ENCODE data around the gene DEF6. TPM values are rescaled to one million over a fixed set of nuclear protein-coding genes. Genes with fewer than 3 reads are reported as not detected.

The DEF6 gene
- polyA plus RNA-seq, 1 of the 3 experiments (the other 2 are of a cell fraction): 0.13 TPM

DNA sequence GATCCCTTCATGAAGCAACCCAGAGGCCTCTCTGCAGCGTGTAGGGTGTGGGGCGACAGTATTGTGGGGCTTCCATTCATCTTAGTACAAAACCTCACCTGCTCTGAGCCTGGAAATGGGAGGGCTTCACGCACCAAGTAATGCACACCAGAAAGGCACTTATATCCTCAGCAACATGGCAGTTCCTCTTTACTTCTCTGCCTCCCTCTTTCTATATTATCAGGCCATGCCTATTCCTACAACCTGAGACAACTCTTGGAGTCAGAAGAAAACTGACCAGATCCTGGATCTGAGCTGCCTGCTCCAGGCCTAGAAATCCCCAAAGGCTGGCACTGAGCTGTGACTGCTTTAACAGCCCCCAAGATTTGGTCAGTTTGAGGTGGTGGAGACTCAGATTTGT, 45.7 kb upstream of the DEF6 start:
- Histone ChIP-seq H4K20me1 (ENCODE audit: insufficient read depth) (no peaks in the 10 kb centered on the region), H3K4me1 (ENCODE audit: control insufficient read depth in 1 of 2, insufficient read depth in 2 of 2, low read depth in 1 of 2, low read length in 1 of 2) (peaks cover 12 to 14% of the 10 kb centered on the region in 2 experiments; a peak in 2 of 4 replicates), H2AFZ (ENCODE audit: low read depth) (no peak overlapping the region), H3K9ac (no peak overlapping the region), H3K27ac (ENCODE audit: low read depth in 2 of 2, low read length in 1 of 2) (no peak overlapping the region), H3K36me3 (replicated peaks in 1 of 2; ENCODE audit: control insufficient read depth in 1 of 2, insufficient read depth in 2 of 2, low read length in 1 of 2) (peaks cover 7 to 10% of the 10 kb centered on the region in 2 experiments), H3K4me2 (no peak overlapping the region), H3K4me3 (ENCODE audit: low read depth in 2 of 2, low read length in 1 of 2) (no peak overlapping the region), H3K79me2 (ENCODE audit: insufficient read depth) (peaks cover 49% of the 10 kb centered on the region), H3F3A (replicated peaks; ENCODE audit: insufficient read depth) (peaks cover 9% of the 10 kb centered on the region), H3K9me2 (no peaks in the 10 kb centered on the region), H3K9me3 (no peaks in the 10 kb centered on the region), H3K27me3 (ENCODE audit: insufficient read depth) (no peaks in the 10 kb centered on the region)
- POLR2A ChIA-PET: no interaction called here
- TF ChIP-seq MEF2A (IDR thresholded peaks at IDR 0.05; ENCODE audit: borderline replicate concordance, low read depth) (no peak), FOSL2 (IDR thresholded peaks at IDR 0.05; ENCODE audit: borderline replicate concordance, low read depth) (no peak), RFX5 (IDR thresholded peaks at IDR 0.05; ENCODE audit: low read length) (no peak), POLR2AphosphoS5 (IDR thresholded peaks at IDR 0.05; ENCODE audit: low read depth, low read length) (no peak), CHD2 (IDR thresholded peaks at IDR 0.05; ENCODE audit: low read length, partially characterized antibody) (no peak), TCF12 (IDR thresholded peaks at IDR 0.05) (no peak), TAF1 (IDR thresholded peaks at IDR 0.05; ENCODE audit: borderline replicate concordance, low read depth, low read length) (no peak), JUND (IDR thresholded peaks at IDR 0.05) (no peak), TEAD4 (IDR thresholded peaks at IDR 0.05; ENCODE audit: borderline replicate concordance, insufficient read depth) (no peak), EP300 (IDR thresholded peaks at IDR 0.05; ENCODE audit: borderline replicate concordance in 1 of 2, low read depth in 1 of 2, low read length in 1 of 2) (no peak), YY1 (IDR thresholded peaks at IDR 0.05; ENCODE audit: low read depth) (no peak), IRF3 (IDR thresholded peaks at IDR 0.05; ENCODE audit: low read depth, low read length) (no peak), NRF1 (IDR thresholded peaks at IDR 0.05; ENCODE audit: low read depth, low read length) (no peak), MXI1 (IDR thresholded peaks at IDR 0.05; ENCODE audit: low read depth, low read length) (no peak), RAD21 (IDR thresholded peaks at IDR 0.05; ENCODE audit: low read length) (no peak), RXRA (IDR thresholded peaks at IDR 0.05; ENCODE audit: borderline replicate concordance, low read depth) (no peak)
- WGBS (ENCODE audit: low lambda C conversion rate): 94% methylated on average over 2 of the region's 3 CpGs
- no peak for DNase-seq
- CTCF ChIA-PET: interaction anchor here (4.9 kb wide), 1 partner anchor 11 kb away, joined by 37 read pairs; no protein-coding TSS in a partner anchor

GRCh38 chr6:35253249-35253648, 44.4 kb upstream of the DEF6 start:
- Histone ChIP-seq H3K79me2 (ENCODE audit: insufficient read depth) (peaks cover 61% of the 10 kb centered on the region), H3K4me2 (no peak overlapping the region), H3K9me3 (no peaks in the 10 kb centered on the region), H3K4me1 (ENCODE audit: control insufficient read depth in 1 of 2, insufficient read depth in 2 of 2, low read depth in 1 of 2, low read length in 1 of 2) (peaks cover 11 to 14% of the 10 kb centered on the region in 2 experiments), H3F3A (replicated peaks; ENCODE audit: insufficient read depth) (peaks cover 6% of the 10 kb centered on the region), H3K27me3 (ENCODE audit: insufficient read depth) (no peaks in the 10 kb centered on the region), H2AFZ (ENCODE audit: low read depth) (no peak overlapping the region), H3K4me3 (ENCODE audit: low read depth in 2 of 2, low read length in 1 of 2) (no peak overlapping the region), H3K9ac (no peak overlapping the region), H4K20me1 (ENCODE audit: insufficient read depth) (no peaks in the 10 kb centered on the region), H3K36me3 (replicated peaks in 1 of 2; ENCODE audit: control insufficient read depth in 1 of 2, insufficient read depth in 2 of 2, low read length in 1 of 2) (peaks cover 7 to 10% of the 10 kb centered on the region in 2 experiments), H3K27ac (ENCODE audit: low read depth in 2 of 2, low read length in 1 of 2) (no peak overlapping the region), H3K9me2 (no peaks in the 10 kb centered on the region)
- ChIA-PET POLR2A (no interaction called here), CTCF (interaction anchor here (4.9 kb wide), 1 partner anchor 12 kb away, joined by 37 read pairs; no protein-coding TSS in a partner anchor)
- no peak for DNase-seq
- WGBS (ENCODE audit: low lambda C conversion rate): 83% methylated on average over 1 of the region's 1 CpG
- TF ChIP-seq POLR2AphosphoS5 (IDR thresholded peaks at IDR 0.05; ENCODE audit: low read depth, low read length) (no peak), EZH2phosphoT487 (IDR thresholded peaks at IDR 0.05; ENCODE audit: borderline replicate concordance, low read depth) (no peak), FOXJ3 (CRISPR knock-in tag; IDR thresholded peaks at IDR 0.05) (no peak), NFIC (IDR thresholded peaks at IDR 0.05; ENCODE audit: borderline replicate concordance) (no peak), FOXM1 (IDR thresholded peaks at IDR 0.05; ENCODE audit: low read depth) (no peak), SIN3A (IDR thresholded peaks at IDR 0.05; ENCODE audit: borderline replicate concordance, low read depth, low read length) (no peak), FOSL2 (IDR thresholded peaks at IDR 0.05; ENCODE audit: borderline replicate concordance, low read depth) (no peak), NRF1 (IDR thresholded peaks at IDR 0.05; ENCODE audit: low read depth, low read length) (no peak)
- TF ChIP-seq, protein P1, sequence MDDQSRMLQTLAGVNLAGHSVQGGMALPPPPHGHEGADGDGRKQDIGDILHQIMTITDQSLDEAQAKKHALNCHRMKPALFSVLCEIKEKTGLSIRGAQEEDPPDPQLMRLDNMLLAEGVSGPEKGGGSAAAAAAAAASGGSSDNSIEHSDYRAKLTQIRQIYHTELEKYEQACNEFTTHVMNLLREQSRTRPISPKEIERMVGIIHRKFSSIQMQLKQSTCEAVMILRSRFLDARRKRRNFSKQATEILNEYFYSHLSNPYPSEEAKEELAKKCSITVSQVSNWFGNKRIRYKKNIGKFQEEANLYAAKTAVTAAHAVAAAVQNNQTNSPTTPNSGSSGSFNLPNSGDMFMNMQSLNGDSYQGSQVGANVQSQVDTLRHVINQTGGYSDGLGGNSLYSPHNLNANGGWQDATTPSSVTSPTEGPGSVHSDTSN (IDR thresholded peaks at IDR 0.05): no peak
